H9 (cell line): Measurements from ENCODE around the gene STX7. TPM values are rescaled to one million over a fixed set of nuclear protein-coding genes. Genes with fewer than 3 reads are reported as not detected.

ENCODE experiments used
- DNase-seq: peaks from one replicate; pipeline ENCODE4 v3.0.0-alpha.2; 2017
- H2AFZ ChIP-seq: one replicate; pipeline ENCODE4 v1.6.1; 2013; ENCODE audit warnings: mild to moderate bottlenecking, low read length, control low read depth, moderate library complexity
- H2AK5ac ChIP-seq: 2 replicates; pipeline ENCODE4 v1.6.1; 2013; ENCODE audit warnings: low read length, control low read depth, mixed read lengths; ENCODE audit not compliant: insufficient read length
- H2BK120ac ChIP-seq: one replicate; pipeline ENCODE4 v1.6.1; 2013; ENCODE audit warnings: low read depth, mild to moderate bottlenecking, low read length, control low read depth, inconsistent platforms; ENCODE audit not compliant: poor library complexity, severe bottlenecking
- H2BK12ac ChIP-seq: 2 replicates; pipeline ENCODE4 v1.6.1; 2013; ENCODE audit warnings: low read length, control low read depth, mixed read lengths, low read depth; ENCODE audit not compliant: insufficient read length
- H2BK15ac ChIP-seq: 2 replicates; pipeline ENCODE4 v1.6.1; 2013; ENCODE audit warnings: low read depth, low read length, control low read depth
- H2BK20ac ChIP-seq: one replicate; pipeline ENCODE4 v1.6.1; 2013; ENCODE audit warnings: low read depth, mild to moderate bottlenecking, low read length, control low read depth, inconsistent platforms; ENCODE audit not compliant: poor library complexity, severe bottlenecking
- H2BK5ac ChIP-seq: 2 replicates; pipeline ENCODE4 v1.6.1; 2013; ENCODE audit warnings: low read length, control low read depth, mixed read lengths; ENCODE audit not compliant: insufficient read length
- H3K14ac ChIP-seq: 2 replicates; pipeline ENCODE4 v1.6.1; 2013; ENCODE audit warnings: low read length, control low read depth; ENCODE audit not compliant: insufficient read depth
- H3K18ac ChIP-seq: 2 replicates; pipeline ENCODE4 v1.6.1; 2013; ENCODE audit warnings: low read depth, mild to moderate bottlenecking, mixed read lengths, low read length, control low read depth; ENCODE audit not compliant: insufficient read length
- H3K23ac ChIP-seq: 2 replicates; pipeline ENCODE4 v1.6.1; 2013; ENCODE audit warnings: low read length, control low read depth, mixed read lengths, low read depth; ENCODE audit not compliant: insufficient read length
- H3K23me2 ChIP-seq: 2 replicates; pipeline ENCODE4 v1.6.1; 2013; ENCODE audit warnings: low read depth, mild to moderate bottlenecking, mixed read lengths, low read length, control low read depth; ENCODE audit not compliant: insufficient read length, poor library complexity, severe bottlenecking
- H3K27ac ChIP-seq: 2 replicates; pipeline ENCODE4 v1.5.1; 2013; ENCODE audit warnings: low read length, control low read depth, mixed read lengths, low read depth; ENCODE audit not compliant: insufficient read length
- H3K27me3 ChIP-seq: 2 replicates; pipeline ENCODE4 v1.6.1; 2013; ENCODE audit warnings: low read length, control low read depth, inconsistent platforms; ENCODE audit not compliant: insufficient read depth
- H3K4ac ChIP-seq: 2 replicates; pipeline ENCODE4 v1.6.1; 2013; ENCODE audit warnings: low read depth, mild to moderate bottlenecking, control low read depth, inconsistent platforms, low read length, moderate library complexity
- H3K4me1 ChIP-seq: 2 replicates; pipeline ENCODE4 v1.6.1; 2013; ENCODE audit warnings: low read length, control low read depth, inconsistent platforms; ENCODE audit not compliant: insufficient read depth
- H3K4me2 ChIP-seq: 2 replicates; pipeline ENCODE4 v1.6.1; 2013; ENCODE audit warnings: low read length, control low read depth, mixed read lengths; ENCODE audit not compliant: insufficient read length, insufficient read depth
- H3K56ac ChIP-seq: 2 replicates; pipeline ENCODE4 v1.6.1; 2013; ENCODE audit warnings: low read depth, mild to moderate bottlenecking, mixed read lengths, low read length, control low read depth; ENCODE audit not compliant: insufficient read length
- H3K79me1 ChIP-seq: 2 replicates; pipeline ENCODE4 v1.6.1; 2013; ENCODE audit warnings: low read depth, mild to moderate bottlenecking, moderate library complexity, low read length, control low read depth, inconsistent platforms; ENCODE audit not compliant: insufficient read depth, poor library complexity, severe bottlenecking
- H3K79me2 ChIP-seq: 2 replicates; pipeline ENCODE4 v1.6.1; 2013; ENCODE audit warnings: low read length, control low read depth, inconsistent platforms; ENCODE audit not compliant: insufficient read depth
- H3K9ac ChIP-seq: 2 replicates; pipeline ENCODE4 v1.6.1; 2013; ENCODE audit warnings: low read length, control low read depth, mixed read lengths; ENCODE audit not compliant: insufficient read length; ENCODE audit errors: extremely low read depth
- H3K9me3 ChIP-seq: one replicate; pipeline ENCODE4 v1.6.1; 2013; ENCODE audit warnings: low read depth, low read length, inconsistent platforms; ENCODE audit not compliant: control insufficient read depth
- H3T11ph ChIP-seq: one replicate; pipeline ENCODE4 v1.6.1; 2013; ENCODE audit warnings: mild to moderate bottlenecking, low read length, control low read depth, inconsistent platforms
- H4K20me1 ChIP-seq: one replicate; pipeline ENCODE4 v1.6.1; 2013; ENCODE audit not compliant: control insufficient read depth, insufficient read length, insufficient read depth
- H4K5ac ChIP-seq: 2 replicates; pipeline ENCODE4 v1.6.1; 2013; ENCODE audit warnings: low read depth, mild to moderate bottlenecking, mixed read lengths, low read length, control low read depth; ENCODE audit not compliant: insufficient read length
- H4K8ac ChIP-seq: replicated peaks from 2 replicates; pipeline ENCODE4 v1.6.1; 2013; ENCODE audit warnings: low read length, control low read depth, mixed read lengths, low read depth; ENCODE audit not compliant: insufficient read length
- H4K91ac ChIP-seq: 2 replicates; pipeline ENCODE4 v1.6.1; 2013; ENCODE audit warnings: low read depth, mild to moderate bottlenecking, moderate library complexity, mixed read lengths, low read length, control low read depth; ENCODE audit not compliant: insufficient read length
- H3K27ac Mint-ChIP-seq, 3 experiments: 2 replicates in 2 of 3; 3 replicates in 1 of 3; pipeline ENCODE4 v1.8.0; 2020 to 2021; ENCODE audit warnings: mixed read lengths in 3 of 3, mild to moderate bottlenecking in 1 of 3, moderate library complexity in 1 of 3
- H3K27me3 Mint-ChIP-seq: 2 replicates; pipeline ENCODE4 v1.8.0; 2021; ENCODE audit warnings: low read depth, mild to moderate bottlenecking, moderate library complexity, mixed read lengths
- H3K36me3 Mint-ChIP-seq, 3 experiments: 2 replicates in 2 of 3; 3 replicates in 1 of 3; pipeline ENCODE4 v1.8.0; 2020 to 2021; ENCODE audit warnings: low read depth in 3 of 3, mixed read lengths in 3 of 3; ENCODE audit not compliant: insufficient read depth in 1 of 3
- H3K4me1 Mint-ChIP-seq, 2 experiments: 2 replicates each; pipeline ENCODE4 v1.8.0; 2020; ENCODE audit warnings: mixed read lengths in 2 of 2
- H3K4me3 Mint-ChIP-seq, 2 experiments: 2 replicates in 1 of 2; 3 replicates in 1 of 2; pipeline ENCODE4 v1.8.0; 2020 to 2021; ENCODE audit warnings: mild to moderate bottlenecking in 2 of 2, mixed read lengths in 2 of 2, moderate library complexity in 1 of 2
- H3K9me3 Mint-ChIP-seq, 2 experiments: 2 replicates in 1 of 2; 3 replicates in 1 of 2; pipeline ENCODE4 v1.8.0; 2020; ENCODE audit warnings: mild to moderate bottlenecking in 2 of 2, mixed read lengths in 2 of 2, moderate library complexity in 1 of 2
- WGBS: extraction: QIAGEN DNeasy Blood & Tissue Kit; methylation state at CpG from one replicate; pipeline ENCODE4 v1.1.7; 2013; ENCODE audit warnings: missing lambda C conversion rate, low lambda C conversion rate, mixed read lengths; ENCODE audit not compliant: insufficient read length; ENCODE audit errors: extremely low coverage; 5-methylcytosine and 5-hydroxymethylcytosine counted together
- total RNA-seq: library from RNA; stranded (reverse); gene quantifications from 2 replicates; pipeline ENCODE4 v1.2.1, GENCODE V29; 2021
- TF ChIP-seq, protein P1 (sequence below): fragments of 200-600 bp; sonication (generic); conservative IDR thresholded peaks from 3 replicates; pipeline ENCODE4 v1.8.0; 2021; ENCODE audit warnings: antibody characterized with exemption, mild to moderate bottlenecking

The STX7 gene
- total RNA-seq, 1 experiment from 2014 or later: 30.0 TPM

DNA sequence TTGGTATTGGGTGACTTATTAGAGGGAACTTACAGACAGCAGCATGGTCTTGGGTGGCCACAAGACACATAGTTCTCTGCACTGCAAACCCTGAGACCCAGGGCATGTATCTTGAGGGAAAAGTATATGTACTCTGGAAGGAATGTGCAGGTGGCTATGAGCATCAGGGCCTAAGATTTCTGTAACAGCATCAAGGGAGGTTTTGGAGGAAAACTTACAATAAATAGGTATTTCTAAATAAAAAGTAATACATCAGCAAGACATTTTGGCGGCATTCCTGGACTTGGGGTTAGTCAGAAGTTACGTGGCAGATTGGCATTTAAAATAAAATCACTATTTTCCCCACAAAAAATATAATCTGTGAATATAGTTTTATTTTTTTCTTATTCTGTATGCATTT, 8.0 kb upstream of the STX7 start:
- Histone ChIP-seq H2BK5ac (no peak overlapping the region), H3K14ac (no peak overlapping the region), H3K27me3 (no peaks in the 10 kb centered on the region), H3K4me2 (no peak overlapping the region), H2BK120ac (no peak overlapping the region), H2BK15ac (no peak overlapping the region), H3K23ac (no peak overlapping the region), H3K9me3 (no peaks in the 10 kb centered on the region), H4K91ac (no peak overlapping the region), H3K4ac (no peak overlapping the region), H3K79me2 (no peaks in the 10 kb centered on the region), H3K18ac (no peak overlapping the region), H3K56ac (no peak overlapping the region), H3K23me2 (no peaks in the 10 kb centered on the region), H2BK12ac (no peak overlapping the region), H2BK20ac (no peak overlapping the region), H3K4me1 (no peaks in the 10 kb centered on the region), H3T11ph (no peak overlapping the region), H3K27ac (no peak overlapping the region), H4K8ac (no peak overlapping the region), H2AK5ac (no peak overlapping the region), H3K79me1 (no peaks in the 10 kb centered on the region), H4K20me1 (no peaks in the 10 kb centered on the region), H4K5ac (no peak overlapping the region), H2AFZ (no peak overlapping the region), H3K9ac (no peak overlapping the region)
- H3K27me3 Mint-ChIP-seq: peaks cover 15% of the 10 kb centered on the region
- no CpG with 5 or more reads among the region's 2 CpGs for WGBS
- no peak overlapping the region for H3K4me3 Mint-ChIP-seq
- H3K27ac Mint-ChIP-seq: no peak overlapping the region
- TF ChIP-seq, protein P1, sequence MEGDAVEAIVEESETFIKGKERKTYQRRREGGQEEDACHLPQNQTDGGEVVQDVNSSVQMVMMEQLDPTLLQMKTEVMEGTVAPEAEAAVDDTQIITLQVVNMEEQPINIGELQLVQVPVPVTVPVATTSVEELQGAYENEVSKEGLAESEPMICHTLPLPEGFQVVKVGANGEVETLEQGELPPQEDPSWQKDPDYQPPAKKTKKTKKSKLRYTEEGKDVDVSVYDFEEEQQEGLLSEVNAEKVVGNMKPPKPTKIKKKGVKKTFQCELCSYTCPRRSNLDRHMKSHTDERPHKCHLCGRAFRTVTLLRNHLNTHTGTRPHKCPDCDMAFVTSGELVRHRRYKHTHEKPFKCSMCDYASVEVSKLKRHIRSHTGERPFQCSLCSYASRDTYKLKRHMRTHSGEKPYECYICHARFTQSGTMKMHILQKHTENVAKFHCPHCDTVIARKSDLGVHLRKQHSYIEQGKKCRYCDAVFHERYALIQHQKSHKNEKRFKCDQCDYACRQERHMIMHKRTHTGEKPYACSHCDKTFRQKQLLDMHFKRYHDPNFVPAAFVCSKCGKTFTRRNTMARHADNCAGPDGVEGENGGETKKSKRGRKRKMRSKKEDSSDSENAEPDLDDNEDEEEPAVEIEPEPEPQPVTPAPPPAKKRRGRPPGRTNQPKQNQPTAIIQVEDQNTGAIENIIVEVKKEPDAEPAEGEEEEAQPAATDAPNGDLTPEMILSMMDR: no peak
- H3K4me1 Mint-ChIP-seq: peaks cover 7% of the 10 kb centered on the region in 2 experiments
- DNase-seq: no peak
- H3K36me3 Mint-ChIP-seq: no peaks in the 10 kb centered on the region
- no peaks in the 10 kb centered on the region for H3K9me3 Mint-ChIP-seq
